NB4 (cell line): Measurements from ENCODE around the gene DDX4.

ENCODE experiments used
- CTCF ChIP-seq: IDR thresholded peaks from one replicate; pipeline ENCODE4 v1.5.1; 2012; ENCODE audit warnings: low read depth, low read length
- MAX ChIP-seq: IDR thresholded peaks from 2 replicates; pipeline ENCODE4 v1.6.1; 2011; ENCODE audit warnings: low read depth, low read length

- TF ChIP-seq CTCF (no peak), MAX (no peak)
These were observed 104.1 kb downstream of the DDX4 start for GRCh38 chr5:55841976-55842375.
